GM18498 (cell line): ENCODE results near the gene RPS28.

Source experiments
- ATAC-seq: cut with Tn5 transposase; IDR thresholded peaks from one replicate; pipeline ENCODE4 v1.9.1; 2021; ENCODE audit warnings: mild to moderate bottlenecking, moderate library complexity; ENCODE audit not compliant: unreplicated experiment

The RPS28 gene

DNA sequence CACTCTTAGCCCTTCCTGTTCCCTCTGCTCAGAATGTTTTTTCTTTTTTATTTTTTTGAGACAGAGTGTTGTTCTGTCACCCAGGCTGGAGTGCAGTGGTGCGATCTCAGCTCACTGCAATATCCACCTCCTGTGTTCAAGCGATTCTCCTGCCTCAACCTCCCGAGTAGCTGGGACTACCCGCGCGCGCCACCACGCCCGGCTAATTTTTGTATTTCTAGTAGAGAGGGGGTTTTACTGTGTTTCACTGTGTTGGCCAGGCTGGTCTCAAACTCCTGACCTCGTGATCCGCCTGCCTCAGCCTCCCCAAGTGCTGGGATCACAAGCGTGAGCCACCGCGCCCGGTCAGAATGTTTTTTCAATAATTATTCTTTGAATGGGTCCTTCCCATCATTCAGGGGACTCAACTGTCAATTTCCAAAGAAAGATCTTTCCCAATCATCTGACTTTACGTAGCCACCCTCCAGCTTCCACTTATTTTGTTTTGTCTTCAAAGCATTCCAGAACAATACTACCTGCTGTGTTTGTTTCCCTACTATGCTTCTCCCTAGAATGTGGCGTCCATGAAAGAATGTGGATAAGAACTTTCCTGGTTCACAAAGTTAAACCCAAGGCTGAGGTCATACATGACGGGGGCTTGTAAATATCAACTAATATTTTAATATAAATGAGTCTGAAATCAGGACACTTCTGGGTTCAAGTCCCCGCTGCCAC is 1.3 kb upstream of the RPS28 start:
- no peak for ATAC-seq

DNA sequence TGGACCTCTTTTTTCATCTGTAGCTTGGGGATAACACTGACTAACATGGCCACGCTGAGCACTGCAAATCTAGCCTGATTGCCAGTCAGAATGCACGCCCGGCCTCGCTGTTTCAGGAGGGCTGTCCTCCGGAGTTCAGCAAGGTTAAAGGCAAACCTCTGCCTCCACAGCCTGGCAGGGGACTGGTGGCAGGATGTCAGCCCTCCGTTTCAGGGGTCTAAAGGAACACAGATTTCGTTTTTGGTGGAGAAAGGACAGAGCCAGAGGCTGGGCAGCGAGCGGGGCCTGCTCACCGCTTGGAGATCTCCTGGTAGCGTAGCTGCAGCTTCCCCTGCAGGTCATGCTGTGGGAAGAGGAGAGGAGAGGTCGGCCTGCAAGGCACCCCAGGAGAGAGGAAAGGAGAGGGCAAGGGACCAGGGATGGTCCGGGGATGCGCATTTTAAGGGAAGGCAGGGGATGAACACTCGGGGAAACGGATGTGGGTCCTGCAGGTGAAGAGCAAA is 681 bp upstream of the RPS28 start:
- peak; percentile 18 for ATAC-seq

GRCh38 chr19:8321986-8322637 is 816 bp downstream of the RPS28 start:
- ATAC-seq, result no peak

DNA sequence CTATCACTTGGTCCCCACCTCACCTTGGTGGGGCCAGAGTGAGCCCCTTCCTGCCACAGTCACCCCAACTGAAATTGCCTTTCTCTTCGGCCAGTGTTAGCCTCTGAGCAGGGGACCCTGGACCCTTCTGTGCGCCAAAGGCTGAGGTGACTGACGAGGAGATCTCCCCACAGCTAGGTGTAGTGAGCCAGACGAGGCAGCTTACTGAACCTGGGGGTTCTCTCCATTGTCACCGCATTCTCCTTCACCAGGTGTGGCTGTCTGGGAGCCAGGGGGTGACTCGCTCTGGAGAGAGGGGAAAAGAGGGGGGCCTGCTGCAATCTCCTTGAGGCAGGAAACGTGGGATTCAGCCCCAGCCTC is 1.3 kb downstream of the RPS28 start:
- ATAC-seq, result no peak

DNA sequence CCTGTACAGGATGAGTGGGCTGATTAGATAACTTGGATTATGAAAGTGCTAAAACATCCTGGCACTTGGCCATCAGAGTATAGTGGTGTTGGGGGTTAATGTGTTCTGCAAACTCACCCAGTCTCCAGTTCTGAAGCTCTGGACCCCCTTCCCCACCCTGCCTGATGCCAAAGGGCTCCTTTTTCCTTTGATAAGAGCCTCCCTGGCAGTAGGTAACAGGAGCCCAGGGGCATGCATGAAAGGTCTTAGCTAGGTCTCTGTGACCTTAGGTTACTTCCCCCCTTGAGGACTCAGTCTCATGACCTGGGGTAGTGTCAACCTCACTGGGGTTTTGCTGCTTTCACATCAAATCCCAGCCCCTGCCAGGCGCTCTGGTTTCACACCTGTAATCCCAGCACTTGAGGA is 2.5 kb downstream of the RPS28 start:
- no peak for ATAC-seq

DNA sequence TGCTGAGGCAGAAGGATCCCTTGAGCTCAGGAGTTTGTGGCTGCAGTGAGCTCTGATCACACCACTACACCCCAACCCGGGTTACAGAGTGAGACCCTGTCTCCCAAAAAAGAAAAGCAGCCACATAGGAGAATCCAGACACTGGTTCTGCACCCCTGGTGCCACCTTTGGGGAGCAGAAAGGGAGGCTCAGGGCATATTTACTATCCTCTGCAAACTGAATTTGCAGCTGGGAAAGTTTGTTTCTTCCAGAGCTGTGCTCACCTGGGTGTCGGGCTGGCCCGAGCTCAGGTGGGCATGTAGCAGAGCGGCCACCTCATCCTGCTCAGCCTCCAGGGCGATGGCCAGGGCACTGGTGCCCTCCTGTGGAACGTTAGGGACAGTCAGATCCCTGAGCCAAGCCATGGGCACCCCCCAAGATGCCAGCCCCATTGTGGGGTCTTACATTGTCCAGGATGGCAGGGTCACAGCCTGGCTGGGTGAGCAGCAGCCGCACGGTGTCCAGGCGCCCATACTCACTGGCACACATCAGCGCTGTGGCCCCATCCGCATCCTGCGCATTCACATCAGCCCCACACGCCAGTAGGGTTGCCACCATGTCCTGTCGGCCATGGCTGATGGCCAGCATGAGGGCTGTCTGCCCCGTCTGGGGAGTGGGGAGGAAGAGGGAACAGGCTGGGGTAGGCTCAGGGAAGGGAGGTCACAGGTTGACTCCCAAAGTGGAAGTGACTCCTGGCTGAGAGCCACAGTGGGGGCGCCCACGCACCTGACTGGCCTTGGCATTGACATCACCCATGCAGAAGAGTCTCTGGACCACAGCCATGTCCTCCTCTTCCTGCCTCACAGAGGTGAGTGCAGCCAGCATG is 3.1 kb downstream of the RPS28 start:
- ATAC-seq, result no peak

DNA sequence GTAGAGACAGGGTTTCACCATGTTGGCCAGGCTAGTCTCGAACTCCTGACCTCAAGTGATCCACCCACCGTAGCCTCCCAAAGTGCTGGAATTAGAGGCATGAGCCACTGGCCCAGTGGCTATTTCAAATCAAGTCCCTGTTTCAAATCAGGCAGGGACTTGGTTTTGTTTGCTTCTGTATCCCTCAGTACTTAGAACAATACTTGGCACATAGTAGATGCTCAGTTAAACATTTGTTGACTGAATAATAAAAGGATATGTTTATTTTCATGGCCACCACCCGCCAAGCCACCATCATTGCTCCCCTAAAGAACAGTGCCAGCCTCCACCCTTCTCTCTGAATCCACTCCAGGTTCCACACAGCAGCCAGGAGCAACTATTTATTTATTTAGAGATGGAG is 4.2 kb downstream of the RPS28 start:
- ATAC-seq, result no peak

GRCh38 chr19:8329996-8330395 is 8.7 kb downstream of the RPS28 start:
- no peak for ATAC-seq

DNA sequence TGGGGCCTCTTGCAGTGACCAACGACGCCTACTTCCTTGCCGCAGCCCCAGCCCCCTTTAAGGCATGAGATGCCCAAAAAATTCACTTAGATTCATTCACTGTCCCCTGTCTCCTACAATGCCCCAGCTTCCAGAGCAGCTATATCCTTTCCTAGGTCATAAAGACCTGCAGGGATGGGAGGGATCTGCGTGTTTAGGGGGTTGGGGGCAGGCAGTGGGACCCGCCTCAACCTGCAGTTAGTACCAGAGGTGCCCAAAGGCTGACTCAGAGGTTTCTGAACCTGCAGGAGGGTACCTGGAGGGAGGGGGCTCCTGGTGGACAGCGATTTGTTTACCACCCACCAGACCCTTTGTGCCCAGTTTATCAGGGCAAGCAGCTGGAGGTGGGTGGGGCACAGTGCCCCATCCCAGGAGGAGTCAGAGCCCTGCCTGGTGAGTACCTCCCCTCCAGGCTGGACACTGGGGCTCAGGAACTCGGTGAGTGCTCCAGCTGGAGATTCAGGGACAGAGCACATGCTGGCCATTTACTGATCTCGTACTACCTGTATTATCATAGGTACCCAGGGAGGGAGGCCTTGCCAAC is 10.1 kb downstream of the RPS28 start:
- no peak for ATAC-seq

DNA sequence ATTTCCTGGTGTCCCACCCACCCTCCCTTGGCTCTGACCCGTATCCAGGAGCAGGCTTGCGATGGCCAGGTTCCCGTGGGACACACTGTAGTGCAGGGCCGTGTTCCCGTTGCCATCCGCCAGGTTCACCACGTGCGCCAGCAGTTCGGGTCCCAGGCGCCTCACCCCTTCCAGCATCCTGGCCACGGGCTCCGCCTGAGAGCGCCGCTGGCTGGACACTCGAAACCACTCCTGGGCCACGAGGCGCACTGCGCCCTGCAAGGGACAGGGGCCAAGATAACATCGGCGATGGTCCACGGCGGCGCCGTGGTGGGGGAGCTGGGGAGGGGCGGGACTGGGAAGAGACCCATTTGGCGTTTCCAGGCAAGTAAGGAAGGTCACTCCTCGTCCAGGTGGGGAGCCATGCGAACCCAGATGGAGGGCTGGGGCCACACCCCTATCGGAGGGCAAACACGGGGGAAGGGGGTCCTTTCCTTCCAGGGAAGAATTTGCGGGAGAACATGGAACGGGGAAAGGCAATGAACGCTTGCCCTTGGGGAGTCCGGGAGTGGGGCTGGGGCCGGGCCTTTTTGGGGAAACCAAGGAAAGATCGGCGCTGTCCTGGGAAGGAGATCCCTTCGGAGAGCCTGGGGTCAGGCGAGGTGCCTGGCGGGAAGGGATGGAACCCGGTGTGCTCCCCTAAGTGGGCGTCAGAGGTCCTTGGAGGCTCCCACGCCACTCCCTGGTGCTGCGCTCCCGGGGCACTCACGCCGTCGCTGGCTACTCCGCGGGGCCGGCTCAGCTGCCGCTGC is 11.9 kb downstream of the RPS28 start:
- no peak for ATAC-seq

GRCh38 chr19:8333767-8334457 is 12.6 kb downstream of the RPS28 start:
- ATAC-seq, result no peak

DNA sequence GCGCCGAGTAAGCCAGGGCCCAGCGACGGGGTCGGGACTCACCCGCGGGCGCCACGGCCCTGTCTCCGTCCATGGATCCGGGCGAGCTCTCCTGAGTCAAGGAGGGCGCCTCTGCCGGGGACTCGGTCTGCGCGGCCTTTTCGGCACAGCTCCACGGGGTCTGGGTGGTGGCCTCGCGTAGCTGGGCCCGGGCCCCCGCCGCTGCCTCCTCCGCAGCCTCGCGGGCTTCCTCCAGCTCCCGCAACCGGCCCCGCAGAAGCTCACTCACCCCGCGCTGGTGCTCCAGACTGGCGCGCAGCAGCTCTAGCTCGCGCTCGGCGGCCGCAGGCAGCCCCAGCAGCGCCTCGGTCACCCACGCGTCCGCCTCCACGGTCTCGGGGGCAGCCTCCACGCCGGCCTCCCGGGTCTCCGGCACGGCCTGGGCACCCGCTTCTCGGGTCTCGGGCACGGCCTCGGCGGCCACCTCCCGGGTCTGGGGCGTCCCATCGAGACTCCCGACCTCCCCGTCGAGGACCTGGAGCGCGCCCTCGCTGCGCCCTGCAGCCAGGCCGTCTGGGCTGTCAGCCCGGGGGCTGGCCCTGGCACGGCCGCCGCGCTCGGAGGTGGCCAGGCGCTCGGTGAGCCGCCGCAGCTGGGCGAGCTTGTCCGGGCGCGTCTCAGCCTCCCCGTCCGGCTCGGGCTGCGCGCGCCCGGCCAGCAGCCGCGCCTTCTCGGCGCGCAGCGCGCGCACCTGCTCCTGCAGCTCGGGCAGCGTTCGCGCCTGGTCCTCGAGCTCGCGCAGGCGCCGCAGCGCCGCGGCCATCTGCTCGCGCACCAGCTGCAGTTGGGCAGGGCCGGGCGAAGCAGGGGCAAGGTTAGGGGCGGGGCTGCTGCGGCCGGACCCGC is 13.4 kb downstream of the RPS28 start:
- peak; percentile 58 for ATAC-seq

- ATAC-seq, result peak; percentile 40
Measured at GRCh38 chr19:8335343-8336071, 14.2 kb downstream of the RPS28 start.

DNA sequence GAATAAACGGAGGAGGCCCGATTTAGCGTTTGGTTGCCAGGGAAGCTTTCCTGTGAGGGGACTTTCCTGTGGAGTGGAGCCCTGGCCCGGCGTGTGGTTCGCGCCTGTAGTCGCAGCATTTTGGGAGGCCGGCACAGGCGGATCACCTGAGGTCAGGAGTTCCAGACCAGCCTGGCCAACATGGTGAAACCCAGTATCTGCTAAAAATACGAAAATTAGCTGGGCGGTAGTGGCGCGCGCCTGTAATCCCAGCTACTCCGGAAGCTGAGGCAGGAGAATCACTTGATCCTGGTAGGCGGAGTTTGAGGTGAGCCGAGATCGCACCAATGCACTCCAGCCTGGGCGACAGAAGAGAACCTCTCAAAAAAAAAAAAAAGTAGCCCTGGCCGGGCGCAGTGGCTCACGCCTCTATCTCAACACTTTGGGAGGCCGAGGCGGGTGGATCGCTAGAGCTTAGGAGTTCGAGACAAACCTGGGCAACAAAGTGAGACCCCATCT is 14.8 kb downstream of the RPS28 start:
- ATAC-seq, result no peak

GRCh38 chr19:8336660-8337059 is 15.4 kb downstream of the RPS28 start:
- ATAC-seq, result no peak

DNA sequence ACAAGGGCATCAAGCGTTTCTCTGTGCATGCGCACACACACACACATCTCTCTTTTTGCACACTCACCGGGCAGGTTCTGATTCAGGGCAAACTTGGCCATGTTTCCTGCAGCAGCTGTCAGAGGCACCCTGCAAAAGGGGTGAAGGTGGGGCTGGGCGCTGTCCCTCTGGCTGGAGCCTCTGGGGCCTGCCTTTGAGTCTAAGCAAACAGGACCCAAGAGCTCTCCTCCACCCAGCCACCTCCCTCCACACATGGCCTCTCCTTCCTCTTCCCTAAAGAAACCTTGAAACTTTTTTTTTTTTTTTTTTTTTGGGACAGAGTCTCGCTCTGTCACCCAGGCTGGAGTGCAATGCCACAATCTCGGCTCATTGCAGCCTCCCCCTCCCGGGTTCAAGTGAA is 16.4 kb downstream of the RPS28 start:
- ATAC-seq, result no peak

GRCh38 chr19:8338835-8339234 is 17.5 kb downstream of the RPS28 start:
- ATAC-seq, result no peak
